ENCODE measurements around the gene CDCA7. TPM values are rescaled to one million over a fixed set of nuclear protein-coding genes. Genes with fewer than 3 reads are reported as not detected.
A peak's percentile ranks its signal among the peaks of the same experiment; 100 is the strongest.

The CDCA7 gene
- total RNA-seq, 1 experiment from 2014 or later: 64.9 TPM

- ChIA-PET CTCF (no interaction called here), POLR2A (ENCODE audit: low non-redundant PET) (no interaction called here)
- H3K27me3 ChIP-seq (replicated peaks; ENCODE audit: insufficient read depth, low read depth, low read length, poor library complexity): peaks cover 28% of the 10 kb centered on the region
- no peak for DNase-seq (ENCODE audit: low spot score)
- H3K4me1 ChIP-seq (ENCODE audit: insufficient read depth, low read length, poor library complexity, severe bottlenecking): peaks cover 10% of the 10 kb centered on the region
- H3K9me3 ChIP-seq (ENCODE audit: low read depth, low read length, poor library complexity, severe bottlenecking): no peaks in the 10 kb centered on the region
- BruUV-seq (replicated peaks): no TSS peak
- intact Hi-C loops (cut with micrococcal nuclease; ENCODE audit: unreplicated experiment): no loop called here
- H3K36me3 ChIP-seq (ENCODE audit: insufficient read depth, low read length, poor library complexity, severe bottlenecking): no peaks in the 10 kb centered on the region
- no peak overlapping the region for H3K4me3 ChIP-seq (ENCODE audit: low read depth, low read length, poor library complexity, severe bottlenecking)
- no peak for TF ChIP-seq CTCF (conservative IDR thresholded peaks at IDR 0.05; ENCODE audit: low read depth, low read length)
- no peak for TF ChIP-seq EZH2 (IDR thresholded peaks at IDR 0.05; ENCODE audit: borderline replicate concordance, low read depth, low read length, poor library complexity, severe bottlenecking)
- H3K27ac ChIP-seq (ENCODE audit: low read depth, low read length, poor library complexity, severe bottlenecking): no peak overlapping the region
Measured at GRCh38 chr2:173397539-173397938, 42.9 kb downstream of the CDCA7 start.

- no peak overlapping the region for H3K27ac ChIP-seq (ENCODE audit: low read depth, low read length, poor library complexity, severe bottlenecking)
- BruUV-seq (replicated peaks): no TSS peak
- POLR2A ChIA-PET (ENCODE audit: low non-redundant PET): no interaction called here
- TF ChIP-seq EZH2 (IDR thresholded peaks at IDR 0.05; ENCODE audit: borderline replicate concordance, low read depth, low read length, poor library complexity, severe bottlenecking): no peak
- no peak for TF ChIP-seq CTCF (conservative IDR thresholded peaks at IDR 0.05; ENCODE audit: low read depth, low read length)
- H3K4me3 ChIP-seq (ENCODE audit: low read depth, low read length, poor library complexity, severe bottlenecking): no peak overlapping the region
- intact Hi-C loops (cut with micrococcal nuclease; ENCODE audit: unreplicated experiment): no loop called here
- H3K36me3 ChIP-seq (ENCODE audit: insufficient read depth, low read length, poor library complexity, severe bottlenecking): no peaks in the 10 kb centered on the region
- no peaks in the 10 kb centered on the region for H3K9me3 ChIP-seq (ENCODE audit: low read depth, low read length, poor library complexity, severe bottlenecking)
- CTCF ChIA-PET: no interaction called here
- H3K27me3 ChIP-seq (replicated peaks; ENCODE audit: insufficient read depth, low read depth, low read length, poor library complexity): peaks cover 36% of the 10 kb centered on the region
- peaks cover 10% of the 10 kb centered on the region for H3K4me1 ChIP-seq (ENCODE audit: insufficient read depth, low read length, poor library complexity, severe bottlenecking)
- no peak for DNase-seq (ENCODE audit: low spot score)
Measured at GRCh38 chr2:173399229-173399628, 44.6 kb downstream of the CDCA7 start.

- no TSS peak for BruUV-seq (replicated peaks)
- POLR2A ChIA-PET (ENCODE audit: low non-redundant PET): interaction anchor here (0.5 kb wide), 1 partner anchor 107 kb away, joined by 3 read pairs; no protein-coding TSS in a partner anchor
- CTCF ChIA-PET: interaction anchor here (1.0 to 1.5 kb wide), 3 partner anchors 48 to 944 kb away, joined by 3 to 7 read pairs (median 4); no protein-coding TSS in a partner anchor
- peaks cover 10% of the 10 kb centered on the region for H3K4me1 ChIP-seq (ENCODE audit: insufficient read depth, low read length, poor library complexity, severe bottlenecking)
- H3K36me3 ChIP-seq (ENCODE audit: insufficient read depth, low read length, poor library complexity, severe bottlenecking): no peaks in the 10 kb centered on the region
- H3K4me3 ChIP-seq (ENCODE audit: low read depth, low read length, poor library complexity, severe bottlenecking): no peak overlapping the region
- intact Hi-C loops (cut with micrococcal nuclease; ENCODE audit: unreplicated experiment): loop anchor here (10.0 kb wide), 2 partner anchors 174 to 634 kb away; no protein-coding TSS in a partner anchor
- no peak overlapping the region for H3K27ac ChIP-seq (ENCODE audit: low read depth, low read length, poor library complexity, severe bottlenecking)
- no peaks in the 10 kb centered on the region for H3K9me3 ChIP-seq (ENCODE audit: low read depth, low read length, poor library complexity, severe bottlenecking)
- H3K27me3 ChIP-seq (replicated peaks; ENCODE audit: insufficient read depth, low read depth, low read length, poor library complexity): peaks cover 42% of the 10 kb centered on the region
- peak; percentile 47 for TF ChIP-seq CTCF (conservative IDR thresholded peaks at IDR 0.05; ENCODE audit: low read depth, low read length)
- TF ChIP-seq EZH2 (IDR thresholded peaks at IDR 0.05; ENCODE audit: borderline replicate concordance, low read depth, low read length, poor library complexity, severe bottlenecking): no peak
- peak; percentile 45 for DNase-seq (ENCODE audit: low spot score)
Measured at GRCh38 chr2:173400760-173401159, 46.1 kb downstream of the CDCA7 start.
